Activated gamma-delta T cell (primary cell): ENCODE results near the gene GFPT2.
A peak's percentile ranks its signal among the peaks of the same experiment; 100 is the strongest.

Experiments
- DNase-seq: peaks from one replicate; lab custom pipeline; 2025; lab: John Stamatoyannopoulos, UW

Gene GFPT2

DNA sequence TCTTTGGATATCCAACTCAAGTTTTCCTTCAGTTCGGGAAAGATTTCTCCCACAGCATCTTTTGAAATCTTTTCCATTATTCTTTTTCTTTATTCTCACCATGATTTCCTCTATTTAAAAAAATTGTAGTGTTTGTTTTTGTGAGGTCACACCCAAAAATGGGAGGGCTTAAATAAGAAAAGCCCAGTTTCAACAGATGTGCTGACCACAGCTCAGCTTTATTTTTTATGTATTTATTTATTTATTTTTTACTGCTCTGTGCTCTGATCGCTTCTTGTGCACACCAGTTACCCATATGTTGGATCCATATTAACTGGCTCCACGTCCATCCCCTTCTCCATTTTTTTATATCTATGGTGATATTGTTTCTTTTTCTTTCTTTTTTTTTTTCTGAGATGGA lies 20.3 kb downstream of the GFPT2 start:
- no peak for DNase-seq

DNA sequence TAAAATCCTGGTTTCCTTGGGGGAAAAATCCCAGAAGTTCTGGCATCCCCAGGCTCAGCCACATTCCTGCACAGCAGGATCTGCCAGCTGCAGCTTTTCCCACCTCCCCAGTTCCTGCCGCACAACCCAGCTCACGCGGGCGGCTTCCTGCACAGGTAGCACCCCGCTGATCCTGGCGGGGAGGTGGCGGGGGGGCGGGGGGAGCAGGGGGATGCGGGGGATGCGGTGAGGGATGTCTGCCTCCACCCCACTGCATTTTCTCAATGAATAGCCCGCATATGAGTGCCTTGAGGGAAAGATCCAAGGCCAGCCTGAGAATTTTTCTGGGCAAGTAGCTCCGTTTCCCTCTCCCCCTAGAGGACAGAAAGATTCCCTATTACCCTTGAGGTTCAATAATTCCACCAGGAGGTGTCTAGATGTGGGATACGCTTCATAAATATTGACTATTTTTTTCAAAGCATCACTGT lies 21.1 kb downstream of the GFPT2 start:
- DNase-seq, result no peak

DNA sequence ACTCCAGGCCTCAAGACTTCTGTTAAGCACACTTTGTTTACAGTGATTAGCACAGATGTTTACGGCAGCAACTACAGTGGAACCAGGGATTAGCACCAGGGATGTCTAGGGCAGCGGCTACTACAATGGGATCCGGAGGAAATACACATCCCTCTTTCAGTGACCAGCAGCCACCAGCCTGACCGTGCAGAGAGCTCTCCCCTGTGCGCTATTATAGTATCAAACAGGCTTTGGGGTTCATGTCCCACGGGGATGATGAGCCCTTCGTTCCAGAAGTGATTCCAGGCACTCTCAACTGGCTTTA lies 21.5 kb downstream of the GFPT2 start:
- DNase-seq, result no peak

DNA sequence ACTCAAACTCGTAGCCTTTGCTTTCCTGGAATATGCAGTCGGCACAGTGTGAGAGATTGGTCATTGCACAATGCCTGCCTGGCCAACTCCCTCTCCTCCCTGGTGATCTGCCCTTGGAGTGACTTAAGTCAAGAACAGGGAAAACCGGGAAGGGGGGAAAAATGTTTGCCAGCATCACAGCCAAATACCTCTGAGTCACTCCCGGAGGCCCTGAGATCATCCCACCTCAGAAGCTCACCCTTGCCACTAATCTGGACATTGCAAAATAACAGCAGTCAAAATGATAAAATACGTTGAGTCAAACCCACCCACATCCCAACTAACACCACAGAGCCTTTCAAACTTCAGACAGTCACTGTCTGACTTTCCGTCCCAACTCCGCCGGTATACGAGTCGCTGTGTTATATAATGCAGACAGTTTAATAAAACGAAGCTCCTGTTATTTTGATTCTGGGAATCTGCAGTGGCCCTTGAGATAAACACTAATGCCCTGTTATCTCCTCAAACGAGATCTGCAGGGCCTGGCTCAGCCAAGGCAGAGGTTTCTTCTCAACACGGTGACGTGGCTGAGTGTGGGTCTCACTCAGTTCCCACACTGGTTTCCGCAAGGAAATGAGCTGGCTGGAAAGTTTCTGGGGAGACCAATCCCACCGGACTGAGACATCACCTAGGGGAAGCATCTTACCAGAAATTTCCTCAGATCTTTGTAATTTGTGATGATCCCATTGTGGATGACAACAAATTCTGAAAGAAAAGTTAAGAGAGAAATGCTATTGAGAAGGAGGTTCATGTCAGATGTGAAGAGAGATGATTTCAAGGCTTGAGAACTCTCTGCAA lies 22.1 kb downstream of the GFPT2 start:
- DNase-seq, result no peak

DNA sequence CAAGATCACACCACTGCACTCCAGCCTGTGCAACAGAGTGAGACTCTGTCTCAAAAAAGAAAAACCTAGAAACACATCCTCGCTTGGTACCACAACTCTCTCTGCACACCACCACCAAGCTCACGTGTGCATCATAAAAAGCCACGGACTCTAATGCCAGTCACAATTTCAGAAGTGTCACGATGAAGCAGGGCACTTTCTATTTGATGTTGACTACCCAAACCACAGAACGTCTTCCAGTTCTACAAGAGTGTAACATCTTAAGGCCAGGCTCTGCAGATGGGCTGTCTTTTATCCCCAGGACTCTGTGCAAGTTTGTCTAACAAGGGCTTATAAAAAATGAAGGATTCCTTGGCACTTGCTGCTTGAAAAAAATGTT lies 22.9 kb downstream of the GFPT2 start:
- no peak for DNase-seq

DNA sequence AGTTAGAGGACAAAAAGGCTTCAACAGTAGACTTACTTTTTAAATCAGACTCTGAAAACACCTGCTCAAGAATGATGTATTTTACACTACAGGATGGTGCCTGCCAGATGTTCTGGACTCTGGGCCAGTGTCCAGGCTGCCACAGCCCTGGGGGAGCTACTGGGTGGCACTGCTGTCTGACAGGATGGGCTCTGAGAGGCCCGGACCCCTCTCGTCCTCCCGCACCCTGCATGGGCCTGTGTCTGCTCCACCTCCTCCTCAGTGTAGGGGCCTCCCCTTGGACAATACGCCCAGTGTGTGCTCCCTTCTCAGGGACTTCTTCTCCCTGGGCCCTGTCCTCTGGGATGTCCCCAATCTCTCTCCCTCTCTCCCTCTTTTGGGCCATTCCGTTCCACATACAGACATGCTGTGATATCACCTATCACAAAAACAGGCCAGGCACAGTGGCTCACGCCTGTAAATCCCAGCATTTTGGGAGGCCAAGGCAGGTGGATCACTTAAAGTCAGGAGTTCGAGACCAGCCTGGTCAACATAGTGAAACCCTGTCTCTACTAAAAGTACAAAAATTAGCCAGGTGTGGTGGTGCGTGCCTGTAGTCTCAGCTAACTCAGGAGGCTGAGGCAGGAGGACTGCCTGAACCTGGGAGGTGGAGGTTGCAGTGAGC lies 23.4 kb downstream of the GFPT2 start:
- DNase-seq, result no peak

DNA sequence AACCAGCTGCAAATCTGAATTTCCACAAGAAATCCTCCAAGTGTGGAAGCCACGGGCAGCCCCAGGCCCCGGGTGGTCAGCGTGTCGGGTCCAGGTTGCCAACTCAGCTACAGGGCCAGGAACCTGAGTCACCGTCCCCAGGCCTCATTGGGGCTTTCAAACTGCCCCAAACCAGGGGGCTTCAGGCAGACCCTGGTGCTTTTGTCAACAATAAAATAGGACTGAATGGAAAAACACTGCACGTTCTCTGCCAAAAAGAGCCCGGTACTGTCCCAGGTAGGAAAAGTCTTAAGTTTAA lies 24.0 kb downstream of the GFPT2 start:
- DNase-seq, result no peak

DNA sequence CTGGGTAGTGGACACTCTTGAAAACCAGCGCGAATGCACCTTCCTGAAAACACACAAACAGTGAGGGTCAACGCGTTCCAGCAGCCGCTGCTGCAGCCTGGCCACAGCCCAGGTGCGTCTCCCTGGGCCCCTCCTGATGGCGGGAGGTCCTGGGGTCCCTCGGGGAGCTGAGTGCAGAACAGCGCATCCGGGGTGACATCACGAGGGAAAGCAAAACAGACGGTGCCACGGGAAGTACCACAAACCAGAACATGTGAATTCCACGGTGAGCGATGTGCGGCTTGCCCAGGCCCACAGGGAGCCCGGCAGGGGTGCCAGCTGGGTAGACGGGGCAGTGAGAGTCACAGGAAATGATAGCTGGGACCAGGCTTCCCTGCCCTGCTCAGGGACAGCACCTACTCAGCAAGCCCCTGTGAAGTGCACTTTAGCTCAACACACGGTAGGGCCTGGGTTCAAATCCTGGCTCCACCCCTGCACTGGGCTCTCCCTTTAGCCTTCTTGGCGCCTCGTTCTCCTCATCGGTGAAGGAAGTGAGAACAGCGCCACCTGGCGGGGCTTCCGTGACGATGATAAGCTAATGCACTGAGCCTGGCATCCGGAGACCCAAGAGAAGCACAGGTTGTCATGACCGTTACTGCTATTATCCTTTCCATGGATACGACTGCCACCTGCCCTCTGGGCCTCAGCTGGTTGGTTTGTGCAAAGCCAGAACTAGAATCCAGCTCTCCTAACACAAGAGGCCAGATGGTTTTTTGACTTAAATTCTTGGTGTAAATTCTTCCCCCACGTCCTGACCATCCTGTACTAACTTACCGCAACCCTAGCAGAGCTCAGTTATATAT lies 24.6 kb downstream of the GFPT2 start:
- DNase-seq, result peak; percentile 44

DNA sequence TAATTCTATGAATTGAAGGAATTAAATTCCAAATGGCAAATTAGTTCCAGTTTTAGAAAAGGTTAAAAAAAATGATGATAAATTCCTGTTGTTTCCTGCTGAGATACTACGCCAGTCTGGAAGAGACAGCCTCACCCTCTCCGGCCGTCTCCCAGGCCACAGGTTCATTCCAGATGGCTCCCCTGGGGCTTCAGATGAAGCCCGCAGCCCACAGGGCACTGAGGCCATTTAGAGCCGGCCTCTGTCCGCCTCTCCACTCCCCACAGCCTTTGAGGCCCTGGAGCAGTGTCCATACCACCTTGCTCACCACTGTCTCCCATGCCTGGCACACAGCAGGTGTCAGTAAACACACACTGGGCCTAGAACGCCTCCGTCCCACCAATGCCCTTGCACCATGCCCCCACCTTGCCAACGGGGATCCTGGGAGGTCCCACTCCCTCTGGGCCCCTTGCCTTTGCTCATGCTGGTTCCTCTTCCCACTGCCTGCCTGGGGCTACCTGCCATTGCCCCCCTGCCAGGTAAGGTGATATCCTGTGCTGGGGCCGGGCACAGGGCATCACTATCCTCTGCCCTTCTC lies 26.1 kb downstream of the GFPT2 start:
- no peak for DNase-seq

DNA sequence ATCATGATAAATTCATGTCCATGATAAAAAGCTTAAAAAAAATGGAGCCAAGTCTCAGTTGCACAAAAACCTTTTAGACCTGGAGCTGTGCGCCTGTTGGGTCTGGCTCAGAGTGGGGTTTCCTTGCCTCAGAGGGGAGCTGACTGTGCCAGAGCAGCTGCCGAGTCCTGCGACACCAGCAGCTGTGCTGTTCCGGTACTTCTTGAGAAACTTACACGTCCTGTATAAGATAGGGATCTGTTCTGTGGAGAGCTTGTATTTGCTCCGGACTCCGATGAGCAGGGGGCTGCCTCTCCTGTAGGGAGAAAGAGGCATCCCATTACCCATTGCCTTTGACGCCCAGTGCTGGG lies 28.6 kb downstream of the GFPT2 start:
- DNase-seq, result no peak

DNA sequence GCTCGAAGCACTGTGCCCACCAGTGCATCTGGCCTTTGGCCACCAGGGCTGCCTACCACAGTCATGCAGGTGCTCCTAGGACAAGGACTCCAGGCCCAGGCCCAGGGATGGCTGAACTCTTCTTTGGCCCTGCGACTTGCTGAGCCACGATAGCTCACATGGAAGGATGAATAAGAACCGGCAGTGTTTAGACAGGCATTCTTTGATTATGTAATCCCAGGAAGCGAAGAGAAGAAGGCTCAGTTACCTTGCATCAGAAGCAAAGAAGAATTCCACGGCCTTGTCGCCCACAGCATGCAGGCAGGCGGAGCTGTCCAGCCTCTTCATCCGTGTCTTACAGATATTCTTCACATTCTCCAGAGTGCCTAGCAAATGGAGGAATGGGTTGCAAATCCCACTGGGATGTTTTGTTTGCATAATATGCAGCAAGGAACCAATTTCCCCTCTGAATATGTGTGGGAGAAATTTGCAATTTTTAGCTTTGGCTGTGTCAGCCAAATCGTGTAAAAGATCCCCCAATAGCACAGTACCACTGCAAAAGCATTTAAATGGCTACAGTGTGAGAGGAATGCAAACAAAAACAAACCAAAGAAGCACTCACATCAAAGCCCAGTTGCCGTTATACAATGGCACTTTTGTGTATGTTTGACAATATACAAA lies 29.1 kb downstream of the GFPT2 start:
- no peak for DNase-seq

DNA sequence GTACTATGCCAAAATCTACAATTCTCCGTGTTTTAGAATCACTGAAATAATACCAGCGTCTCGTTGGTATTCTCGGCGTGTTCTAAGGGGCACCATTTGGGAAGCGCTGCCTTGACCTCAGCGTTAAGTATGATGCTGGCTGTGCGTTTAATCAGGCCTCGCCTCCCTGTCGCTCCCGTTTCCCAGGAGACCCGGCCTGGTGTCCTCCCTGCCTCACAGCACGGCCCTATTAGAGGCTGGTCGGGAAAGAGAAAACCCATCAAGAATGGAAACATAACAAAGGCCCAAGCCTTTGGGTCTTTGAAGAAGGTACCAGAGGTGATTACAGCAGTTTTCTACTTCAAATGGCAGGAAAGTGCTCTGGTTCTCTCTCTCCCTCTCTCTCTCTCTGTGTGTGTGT lies 30.0 kb downstream of the GFPT2 start:
- DNase-seq, result no peak

DNA sequence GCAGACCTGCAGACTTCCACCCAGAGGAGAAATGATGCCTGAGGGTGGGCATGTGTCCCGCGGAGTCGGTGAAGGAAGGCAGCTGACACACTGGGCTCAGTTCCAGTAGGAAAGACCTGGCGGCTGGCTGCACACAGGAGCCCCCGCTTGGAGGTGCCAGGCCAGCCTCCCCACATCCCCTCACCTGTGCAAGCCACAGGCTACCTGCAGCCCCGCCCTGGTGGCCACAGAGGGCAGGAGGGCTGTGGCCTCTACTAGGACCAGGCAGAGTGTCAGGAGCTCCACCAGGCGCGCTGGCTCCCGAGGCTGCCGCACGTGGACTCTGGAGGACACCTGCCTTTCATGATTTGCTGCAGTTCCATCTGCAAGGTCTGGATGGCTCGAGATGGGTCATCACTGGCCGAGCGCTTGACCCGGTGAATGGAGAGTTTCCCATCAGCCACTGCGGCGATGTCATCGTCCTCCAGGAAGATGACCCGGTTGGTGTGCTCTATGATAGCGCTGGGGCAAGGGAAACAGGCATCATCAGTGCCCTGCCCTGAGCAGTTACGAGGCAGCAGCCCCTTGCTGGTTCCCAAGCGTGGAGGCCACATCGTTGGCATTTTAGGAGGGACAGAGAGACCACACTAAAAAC lies 34.6 kb downstream of the GFPT2 start:
- DNase-seq, result no peak

DNA sequence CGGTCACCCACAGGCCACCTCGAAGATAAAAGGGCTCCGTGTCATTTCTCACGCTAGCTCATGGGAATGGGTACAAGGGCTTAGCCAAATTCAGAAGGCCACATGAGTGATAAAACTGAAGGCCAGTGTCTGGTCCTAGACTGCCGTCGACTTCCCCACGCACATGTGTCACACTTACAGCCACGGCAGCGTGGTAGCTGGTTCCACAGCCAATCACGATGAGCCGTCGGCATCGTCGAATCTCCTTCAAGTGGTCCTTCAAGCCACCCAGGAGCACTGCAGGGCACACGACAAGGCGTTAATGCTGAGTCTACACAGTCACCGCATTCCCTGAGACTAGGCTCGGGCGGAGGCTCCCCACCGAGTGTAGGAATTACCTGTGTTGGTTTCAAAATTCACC lies 36.5 kb downstream of the GFPT2 start:
- no peak for DNase-seq

DNA sequence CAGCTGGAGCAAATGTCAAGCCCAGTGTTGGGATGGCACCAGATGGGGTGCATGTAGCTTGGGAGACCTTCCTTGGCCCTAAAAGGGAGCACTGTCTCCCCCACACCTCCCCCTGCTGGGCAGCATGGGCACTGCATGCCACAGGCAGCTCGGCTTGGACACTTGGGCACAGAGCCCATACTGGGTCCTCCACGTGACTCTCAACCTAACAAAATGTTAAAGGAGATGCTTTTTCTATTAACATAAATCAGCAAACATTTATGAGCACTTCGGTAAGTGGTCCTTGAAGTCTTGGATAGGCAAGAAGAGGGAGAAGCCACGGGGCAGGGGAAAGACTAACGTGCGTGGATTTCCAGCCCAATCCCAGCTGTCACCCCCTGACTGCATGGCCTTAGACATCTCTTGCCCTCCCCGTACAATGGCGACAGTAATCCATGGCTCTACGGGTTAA lies 37.3 kb downstream of the GFPT2 start:
- DNase-seq, result peak; percentile 50

DNA sequence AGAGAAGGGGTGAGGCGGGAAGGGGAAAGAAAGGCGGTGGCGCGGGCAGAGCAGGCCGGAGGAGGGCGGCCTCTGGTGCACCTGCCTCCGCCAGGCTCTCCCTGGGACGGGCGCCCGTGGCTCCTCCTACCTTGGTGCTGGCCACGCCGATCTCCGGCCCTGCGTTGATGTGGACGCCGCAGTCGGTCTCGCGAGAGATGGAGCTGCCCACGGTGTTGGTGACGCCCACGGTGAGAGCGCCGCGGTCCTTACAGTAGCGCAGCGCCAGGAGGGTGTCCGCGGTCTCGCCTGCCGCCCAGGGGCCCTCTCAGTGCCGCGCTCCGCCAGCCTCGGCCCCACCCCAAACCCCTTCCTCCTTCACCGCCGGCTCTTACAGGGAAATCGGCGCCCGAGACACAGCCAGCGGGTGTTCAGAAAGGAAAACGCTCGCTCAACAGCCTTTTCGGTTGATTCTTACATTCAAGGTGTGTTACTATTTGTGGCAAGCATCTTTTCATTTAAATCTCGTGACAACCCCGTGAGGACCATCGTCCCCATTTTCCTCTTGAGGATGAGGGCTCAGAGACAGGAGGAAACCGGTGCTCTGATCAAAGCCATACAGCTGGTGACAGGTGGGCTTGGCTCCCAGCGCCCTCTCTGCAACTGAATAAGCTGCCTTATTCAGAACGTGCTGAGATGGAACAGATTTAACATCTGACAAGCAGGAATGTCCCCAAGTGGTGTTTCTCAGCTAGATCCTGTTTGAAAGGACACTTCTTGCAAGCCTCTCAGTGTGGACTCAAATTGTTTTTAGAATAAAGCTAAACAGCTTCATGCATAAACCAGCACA lies 39.2 kb downstream of the GFPT2 start:
- DNase-seq, result peak; percentile 64

DNA sequence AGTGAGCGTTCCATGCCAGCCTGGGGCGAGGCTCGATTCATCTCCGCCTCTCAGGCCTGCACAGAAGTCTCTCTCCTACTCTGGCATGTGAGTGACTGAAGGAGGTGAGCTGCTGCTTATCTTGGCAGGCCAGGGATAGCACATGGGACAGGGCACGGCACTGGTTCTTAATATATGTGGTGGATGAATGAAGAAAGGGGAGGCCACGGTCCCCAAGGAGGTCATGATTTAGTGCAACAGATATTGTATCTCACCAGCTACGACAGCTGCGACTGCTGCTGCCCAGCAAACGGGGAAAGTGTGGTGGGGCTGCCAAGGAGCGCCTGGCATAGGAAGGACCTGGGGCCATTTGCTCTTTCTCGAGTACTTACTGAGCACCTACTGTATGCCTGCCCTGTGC lies 41.9 kb downstream of the GFPT2 start:
- no peak for DNase-seq

DNA sequence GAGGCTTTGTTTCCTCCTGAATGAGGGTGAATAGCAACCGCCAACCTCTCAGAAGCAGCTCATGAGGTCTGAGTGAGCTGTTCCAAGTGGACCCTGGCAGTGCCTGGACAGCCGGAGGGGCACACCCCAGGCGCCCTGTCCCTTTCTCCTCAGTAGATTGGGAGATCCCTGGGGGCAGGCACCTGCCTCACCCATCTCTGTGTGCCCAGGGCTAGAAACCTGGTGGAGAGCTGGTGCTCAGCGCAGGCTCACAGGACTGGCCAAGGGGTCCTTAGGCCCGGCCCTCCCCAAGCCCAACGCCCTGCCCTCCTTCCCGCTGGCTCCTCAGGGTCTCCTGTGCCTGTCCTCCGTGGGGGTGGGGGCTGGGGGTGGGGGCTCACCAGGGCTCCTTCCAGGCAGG lies 46.3 kb downstream of the GFPT2 start:
- DNase-seq, result no peak

DNA sequence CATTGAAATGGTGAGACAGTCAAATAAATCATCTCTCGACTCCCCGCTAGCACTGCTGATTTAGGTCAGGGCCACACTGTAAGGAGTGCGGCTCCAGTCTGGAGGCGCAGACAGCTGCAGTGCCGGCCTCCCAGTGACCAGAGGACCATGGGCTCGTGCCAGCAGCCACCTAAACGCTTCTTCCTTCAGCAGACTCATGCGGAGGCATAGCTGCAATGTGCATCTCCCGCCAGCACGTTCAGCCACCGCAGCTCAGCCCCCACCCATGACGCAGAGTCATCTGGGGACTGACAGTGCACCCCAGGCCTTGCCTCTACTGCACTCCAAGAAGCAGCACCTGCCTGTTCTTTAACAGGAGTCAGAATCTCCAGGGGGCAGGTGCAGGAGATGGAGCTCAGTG lies 47.7 kb downstream of the GFPT2 start:
- no peak for DNase-seq

DNA sequence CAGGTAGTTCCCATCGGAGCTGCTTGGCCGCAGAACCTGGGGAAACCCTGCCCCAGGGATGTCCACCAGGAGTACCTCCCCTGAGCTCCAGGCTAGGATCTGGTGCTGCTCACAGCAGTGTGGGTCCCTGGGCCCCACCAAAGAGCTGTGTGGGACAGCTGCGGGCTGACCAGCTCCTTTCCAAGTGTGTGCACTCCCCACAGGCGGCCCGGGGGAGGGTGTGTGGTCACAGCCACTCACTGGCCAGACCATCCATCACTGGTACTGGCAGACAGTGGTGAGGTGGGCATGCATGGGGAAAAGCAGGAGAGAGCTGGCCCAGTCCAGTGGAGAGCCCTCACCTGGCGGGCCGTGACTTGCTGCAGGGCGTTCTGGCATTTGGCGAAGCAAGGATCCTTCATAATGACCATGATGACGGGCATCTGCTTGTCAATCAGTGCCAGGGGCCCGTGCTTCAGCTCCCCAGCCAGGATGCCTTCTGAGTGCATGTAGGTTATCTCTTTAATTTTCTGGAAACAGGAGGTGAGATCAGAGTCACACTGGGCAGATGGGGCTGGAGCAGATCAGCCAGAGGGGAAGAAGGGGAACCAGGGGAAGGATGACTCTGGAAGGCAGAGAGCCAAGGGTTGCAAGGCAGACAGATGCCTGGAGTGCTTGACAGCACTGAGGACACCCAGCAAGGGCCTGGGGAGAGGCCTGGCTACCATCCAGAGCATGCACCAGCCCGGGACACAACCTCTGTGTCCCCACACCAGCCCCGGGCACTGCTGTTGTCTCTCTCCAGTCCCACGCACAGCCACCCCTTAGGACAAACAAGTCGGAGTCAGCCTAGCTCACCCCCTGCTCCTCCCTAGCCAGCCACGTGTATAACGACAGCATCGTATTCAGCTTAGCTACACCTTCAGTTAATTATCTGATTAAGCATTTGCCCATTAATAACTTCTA lies 48.4 kb downstream of the GFPT2 start:
- DNase-seq, result no peak
